Mucosa of gallbladder (tissue), 1 donor: ENCODE measurements around the gene GPR180. TPM values are rescaled to one million over a fixed set of nuclear protein-coding genes. Genes with fewer than 3 reads are reported as not detected.

Experiments
- DNase-seq: peaks from one replicate; pipeline ENCODE4 v3.0.0-alpha.2; 2020; ENCODE audit warnings: low spot score
- total RNA-seq: library from RNA; stranded (reverse); gene quantifications from one replicate; pipeline ENCODE4 v1.2.1, GENCODE V29; 2021
- donor health status: DM: no; HTN: no; CAD: no.

Gene GPR180
- total RNA-seq, result 4.9 TPM

DNA sequence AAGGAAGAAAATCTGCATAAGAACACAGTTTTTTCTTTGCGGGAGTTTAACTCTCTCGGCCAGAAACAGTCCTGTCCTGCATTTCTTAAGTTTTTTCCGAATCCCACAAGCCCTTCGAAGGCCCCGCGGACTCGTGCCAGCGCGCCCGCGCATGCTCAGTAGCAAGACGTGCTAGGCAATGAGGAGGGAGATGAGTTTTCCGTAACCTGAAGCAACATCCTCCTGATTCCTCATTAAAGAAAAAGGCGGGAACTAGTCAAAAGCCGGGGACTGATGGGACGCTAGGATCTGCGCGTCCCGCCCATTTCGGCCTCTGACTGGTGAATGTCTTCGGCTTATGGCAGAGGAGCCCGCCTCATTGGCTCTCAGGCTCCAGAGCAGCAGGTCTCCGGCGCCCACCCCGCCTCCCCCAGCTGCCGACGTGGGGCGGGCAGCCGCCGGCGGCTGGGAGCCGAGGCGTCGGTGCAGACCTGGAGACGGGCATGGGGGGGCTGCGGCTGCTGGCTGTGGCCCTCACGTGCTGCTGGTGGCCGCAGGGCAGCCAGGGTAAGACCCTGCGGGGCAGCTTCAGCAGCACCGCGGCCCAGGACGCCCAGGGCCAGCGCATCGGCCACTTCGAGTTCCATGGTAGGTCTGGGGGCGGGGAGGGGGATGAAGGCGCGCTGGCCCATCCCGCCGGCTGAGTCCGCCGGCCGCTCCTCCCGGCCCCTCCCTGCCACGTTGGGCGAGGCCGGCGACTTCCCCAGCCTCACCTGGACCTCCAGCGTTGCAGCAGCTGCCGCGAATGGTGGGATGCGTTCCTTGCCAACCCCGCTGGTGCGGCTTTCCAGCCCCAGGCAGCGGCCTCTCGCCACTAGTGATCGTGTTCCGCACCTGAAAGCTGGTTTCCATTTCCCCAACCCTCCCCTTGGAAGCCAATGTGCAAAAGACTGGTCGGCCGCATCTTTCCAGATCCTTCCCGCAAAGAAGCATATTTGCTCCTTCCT, at the start of gene GPR180:
GPR180 (plus strand) TSS at position 412 of the 986 bp plus-strand sequence; CDS start at position 483, 71 bp downstream.
- peak; percentile 98 for DNase-seq

DNA sequence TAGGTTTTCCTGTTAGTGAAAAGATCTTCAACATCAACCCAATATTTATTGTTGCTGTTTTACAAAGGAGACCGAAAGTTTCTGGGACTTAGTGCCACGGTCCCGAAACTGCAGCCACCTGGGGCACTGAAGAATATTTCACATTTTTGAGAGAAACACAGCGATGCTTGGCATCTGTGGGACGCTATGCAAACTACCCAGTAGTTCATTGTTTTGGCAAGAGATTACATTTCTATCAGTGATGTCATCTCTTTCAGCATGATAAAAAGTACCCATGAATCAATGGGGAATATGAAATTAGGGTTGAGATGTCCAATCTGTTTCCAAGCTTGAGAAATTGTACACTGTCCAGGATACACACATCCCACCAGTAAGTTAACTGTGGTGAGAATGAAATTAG, 49.6 kb upstream of the GPR180 start:
- no peak for DNase-seq

DNA sequence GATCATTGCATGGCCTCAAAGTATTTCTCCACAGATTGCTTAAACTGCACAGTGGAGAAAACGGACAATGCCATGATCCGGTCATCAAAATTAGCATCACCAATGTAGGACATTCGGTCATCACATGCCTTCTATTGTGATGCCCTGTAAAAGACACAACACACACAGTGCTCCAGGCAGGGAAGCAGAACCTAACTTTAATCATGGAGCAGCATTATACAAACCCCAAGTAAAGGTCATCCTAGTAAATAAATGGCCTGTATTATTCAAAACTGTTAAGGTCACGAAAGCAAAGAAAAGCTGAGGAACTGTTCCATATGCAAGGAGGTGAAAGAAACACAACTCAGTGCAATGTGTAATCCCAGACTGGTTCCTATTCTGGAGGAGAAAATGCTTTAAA, 47.9 kb upstream of the GPR180 start:
- no peak for DNase-seq

DNA sequence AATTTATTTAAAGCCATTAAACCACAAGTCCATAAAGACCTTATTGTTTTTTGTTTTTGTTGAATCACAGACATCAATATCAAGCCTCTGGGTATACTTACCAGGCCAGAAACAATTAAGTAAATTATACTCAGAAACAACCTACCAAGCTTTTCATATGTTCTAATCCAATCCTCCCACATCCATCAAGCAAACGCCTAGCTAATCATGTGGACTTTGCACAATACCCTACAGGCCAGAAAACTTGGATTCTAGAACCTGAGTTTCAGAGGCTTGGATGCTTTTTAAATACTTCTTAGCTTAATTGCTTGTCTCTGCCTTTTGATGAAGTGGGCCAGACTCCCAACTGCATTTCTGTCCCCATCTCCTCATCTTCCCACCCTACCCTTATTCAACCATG, 45.6 kb upstream of the GPR180 start:
- no peak for DNase-seq

DNA sequence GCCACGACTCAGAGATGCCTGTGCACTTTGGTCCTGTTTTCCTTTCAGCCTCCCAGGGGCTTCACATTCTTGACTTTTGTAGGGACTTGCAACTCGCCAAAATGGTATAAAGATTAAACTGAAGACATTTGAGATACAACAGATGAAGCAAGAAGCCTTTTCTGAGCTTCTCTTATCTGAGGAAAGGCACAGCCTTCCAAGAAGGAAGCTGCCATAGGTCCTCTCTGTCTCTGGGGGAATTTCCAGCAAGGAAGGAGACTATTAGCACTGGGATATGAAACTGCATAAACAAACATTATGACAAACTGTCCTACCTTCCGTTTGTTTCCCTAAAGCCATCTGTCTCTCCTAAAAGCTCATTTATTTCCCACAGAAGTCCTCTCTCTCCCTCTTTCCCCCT, 45.0 kb upstream of the GPR180 start:
- DNase-seq, result no peak

DNA sequence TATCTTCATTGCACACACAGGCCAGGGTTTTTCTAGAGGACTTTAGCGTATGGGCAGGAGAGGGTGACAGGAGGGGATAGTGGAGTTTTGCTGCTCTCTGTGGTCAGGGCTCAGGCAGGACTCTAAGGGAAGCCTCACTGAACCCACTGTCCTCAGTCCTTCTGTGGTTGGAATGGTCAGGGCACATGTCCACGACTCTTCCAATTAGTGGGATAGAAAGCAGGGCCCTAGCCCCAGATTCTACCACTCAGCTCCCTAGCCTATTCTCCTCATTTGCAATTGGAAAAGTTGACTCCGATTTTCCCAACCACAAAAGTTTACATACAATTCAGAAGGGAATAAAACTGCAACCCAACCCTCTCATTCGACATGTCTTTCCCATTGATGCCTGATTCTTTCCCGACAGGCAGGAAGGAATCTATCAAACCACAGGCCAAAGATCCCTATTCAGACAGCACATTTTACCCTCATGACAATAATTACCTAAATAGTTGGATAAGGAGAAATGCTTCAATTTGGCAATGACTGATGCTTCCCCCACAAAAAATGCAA, 43.9 kb upstream of the GPR180 start:
- no peak for DNase-seq

DNA sequence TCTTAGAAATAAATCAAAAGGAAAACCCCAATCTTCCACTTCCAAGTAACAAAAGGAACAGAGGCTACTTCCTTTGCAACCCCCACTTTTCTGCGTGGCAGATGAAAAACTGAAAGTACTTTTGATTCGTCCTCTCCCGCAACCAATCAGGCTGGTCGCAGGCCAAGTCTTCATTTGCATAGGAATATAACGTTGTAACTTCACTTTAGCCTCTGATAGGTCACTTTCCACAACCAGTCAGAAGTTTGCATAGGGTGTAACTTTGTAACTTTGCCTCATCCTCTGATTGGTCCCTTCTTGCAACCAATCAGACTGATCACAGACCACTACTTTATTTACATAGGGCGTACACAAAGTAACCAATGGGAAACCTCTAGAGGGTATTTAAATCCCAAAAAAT, 42.9 kb upstream of the GPR180 start:
- DNase-seq, result no peak

DNA sequence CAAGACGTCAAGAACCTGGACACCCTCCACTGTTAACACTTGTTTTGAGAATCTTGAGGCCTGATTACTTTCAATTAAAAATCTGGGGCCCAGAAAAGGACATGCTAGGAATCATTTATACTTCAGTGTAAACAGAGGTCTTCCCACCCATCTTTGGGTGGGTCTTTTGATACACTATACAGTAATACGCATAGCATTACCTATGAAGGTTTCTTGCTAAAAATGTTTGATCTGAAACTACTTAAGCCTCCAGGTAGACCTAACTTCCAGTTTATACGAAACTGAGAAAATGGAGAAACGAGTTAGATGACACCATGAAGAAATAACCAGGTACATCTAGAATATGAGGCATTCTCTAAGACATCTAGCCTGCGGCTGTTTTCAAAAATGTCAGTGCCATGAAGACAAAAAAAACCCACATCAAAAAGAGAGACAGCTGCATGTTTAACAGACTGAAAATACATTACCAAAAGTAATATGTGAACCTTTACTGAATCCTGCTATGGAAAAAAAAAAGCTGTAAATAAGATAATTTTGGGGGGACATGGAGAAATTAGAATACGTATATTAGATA, 42.3 kb upstream of the GPR180 start:
- DNase-seq, result no peak

DNA sequence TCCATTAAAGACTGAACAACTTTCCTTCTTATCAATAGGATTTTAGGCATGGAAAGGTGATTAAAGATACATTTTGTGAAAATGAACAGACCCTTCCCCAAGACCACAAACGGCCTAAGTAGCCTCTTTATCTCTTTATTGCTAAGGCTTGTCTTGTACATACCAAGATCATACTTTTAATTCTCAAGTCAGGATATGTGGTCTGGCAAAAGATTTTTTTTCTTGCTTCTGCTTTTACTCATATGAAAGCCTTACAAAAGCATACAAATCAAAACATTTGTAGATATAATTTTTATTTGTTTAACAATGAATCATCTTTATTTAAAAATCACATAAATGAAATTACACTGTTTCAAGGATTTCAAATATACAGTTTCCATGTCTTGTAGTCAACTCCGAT, 41.5 kb upstream of the GPR180 start:
- DNase-seq, result no peak

DNA sequence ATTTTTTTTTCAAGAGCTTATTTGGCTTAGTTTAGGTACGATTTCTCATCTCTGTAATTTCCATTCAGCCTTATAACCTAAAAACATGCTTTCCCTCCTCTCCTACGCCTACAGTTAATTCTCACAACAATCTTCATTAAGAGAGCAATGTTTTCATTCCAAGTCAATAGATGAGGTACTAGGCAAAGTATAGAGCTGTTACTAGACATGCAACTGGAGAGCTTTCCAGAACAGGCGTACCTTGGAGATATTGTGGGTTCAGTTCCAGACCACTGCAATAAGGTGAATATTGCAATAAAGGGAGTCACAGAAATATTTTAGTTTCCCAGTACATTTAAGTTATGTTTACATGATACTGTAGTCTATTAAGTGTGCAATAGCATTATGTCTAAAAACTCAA, 40.5 kb upstream of the GPR180 start:
- DNase-seq, result no peak

DNA sequence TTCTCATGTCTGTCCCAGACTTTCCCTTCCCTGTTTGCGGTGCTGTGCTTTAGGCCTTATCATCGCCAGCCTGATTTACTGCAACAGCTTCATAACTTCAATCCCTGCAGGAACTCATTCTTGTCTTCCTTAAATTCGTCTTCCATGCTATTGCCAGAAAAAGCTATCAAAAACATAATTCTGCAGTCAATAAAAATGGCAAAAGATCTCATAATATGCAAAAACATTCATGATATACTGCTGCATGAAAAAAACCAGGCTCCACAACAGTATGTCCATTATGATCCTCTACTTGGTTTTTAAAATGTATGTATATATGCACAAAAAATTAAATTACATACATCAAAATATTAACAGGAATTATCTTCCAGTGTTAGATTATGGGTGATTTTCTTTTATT, 34.1 kb upstream of the GPR180 start:
- no peak for DNase-seq

DNA sequence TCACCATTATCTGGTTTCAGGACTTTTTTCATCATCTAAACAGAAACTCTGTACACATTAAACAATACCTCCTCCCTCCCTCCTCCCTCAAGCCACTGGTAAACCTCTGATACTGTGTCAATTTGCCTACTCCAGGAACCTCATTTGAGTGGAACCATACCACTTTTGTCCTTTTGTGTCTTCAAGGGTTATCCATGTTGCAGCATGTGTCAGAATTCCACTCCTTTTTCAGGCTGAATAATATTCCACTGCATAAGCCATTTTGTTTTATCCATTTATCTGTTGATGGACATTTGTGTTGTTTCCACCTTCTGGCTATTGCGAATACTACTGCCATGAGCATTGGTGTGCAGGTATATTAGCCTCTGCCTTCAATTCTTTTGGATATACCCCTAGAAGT, 33.2 kb upstream of the GPR180 start:
- no peak for DNase-seq

DNA sequence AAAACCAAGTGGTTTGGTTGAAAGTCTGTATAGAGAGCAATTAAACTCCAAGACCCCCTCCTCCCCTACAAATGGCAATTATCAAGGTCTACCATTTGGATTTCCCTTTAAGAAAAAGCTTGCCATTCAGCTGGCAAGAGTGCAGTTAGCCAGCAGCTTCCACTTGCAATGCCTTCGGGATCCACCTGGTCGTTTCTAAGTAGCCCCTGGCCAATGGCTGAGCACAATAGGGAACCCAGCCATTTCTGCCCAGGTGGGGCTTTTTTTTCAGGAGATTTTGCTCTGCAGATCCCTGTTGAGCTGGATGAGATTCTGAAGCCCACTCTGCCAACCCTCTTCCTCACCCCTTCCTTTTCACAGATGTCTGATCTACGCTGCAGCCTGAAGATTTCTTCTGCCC, 32.0 kb upstream of the GPR180 start:
- DNase-seq, result no peak

DNA sequence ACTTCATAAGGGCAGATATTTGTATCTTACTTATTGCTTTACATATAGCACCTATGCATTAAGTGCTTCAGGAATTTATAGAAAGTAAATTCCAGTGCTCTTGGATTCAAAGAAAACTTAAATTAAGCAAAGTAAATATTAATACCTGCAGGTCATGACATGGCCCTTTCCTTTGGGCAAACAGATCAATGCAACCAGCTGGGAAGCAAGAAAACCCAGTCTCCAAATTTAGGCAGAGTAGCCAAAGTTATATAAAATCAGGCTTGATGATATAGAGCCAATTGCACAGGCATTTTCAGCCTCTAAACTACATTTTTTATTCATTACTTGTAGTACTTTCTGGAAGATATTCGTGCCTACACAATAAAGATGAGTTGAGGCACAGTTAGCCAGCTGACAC, 22.6 kb upstream of the GPR180 start:
- DNase-seq, result no peak

DNA sequence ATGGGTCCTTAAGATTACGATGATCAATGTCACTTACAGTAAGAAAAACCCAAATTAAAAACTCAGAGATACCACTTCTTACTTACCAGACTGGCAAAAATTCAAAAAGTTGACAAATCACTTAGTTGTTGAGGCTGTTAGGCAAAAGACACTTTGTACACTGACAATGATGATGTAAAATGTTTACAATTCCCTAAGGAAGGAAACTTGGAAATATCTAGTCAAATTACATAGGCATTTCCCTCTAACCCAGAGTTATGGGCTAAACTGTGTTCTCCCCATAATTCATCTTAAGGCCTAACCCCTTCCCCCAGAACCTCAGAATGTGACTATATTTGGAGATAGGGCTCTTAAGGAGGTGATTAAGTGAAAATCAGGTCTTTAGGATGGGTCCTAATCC, 17.7 kb upstream of the GPR180 start:
- no peak for DNase-seq

DNA sequence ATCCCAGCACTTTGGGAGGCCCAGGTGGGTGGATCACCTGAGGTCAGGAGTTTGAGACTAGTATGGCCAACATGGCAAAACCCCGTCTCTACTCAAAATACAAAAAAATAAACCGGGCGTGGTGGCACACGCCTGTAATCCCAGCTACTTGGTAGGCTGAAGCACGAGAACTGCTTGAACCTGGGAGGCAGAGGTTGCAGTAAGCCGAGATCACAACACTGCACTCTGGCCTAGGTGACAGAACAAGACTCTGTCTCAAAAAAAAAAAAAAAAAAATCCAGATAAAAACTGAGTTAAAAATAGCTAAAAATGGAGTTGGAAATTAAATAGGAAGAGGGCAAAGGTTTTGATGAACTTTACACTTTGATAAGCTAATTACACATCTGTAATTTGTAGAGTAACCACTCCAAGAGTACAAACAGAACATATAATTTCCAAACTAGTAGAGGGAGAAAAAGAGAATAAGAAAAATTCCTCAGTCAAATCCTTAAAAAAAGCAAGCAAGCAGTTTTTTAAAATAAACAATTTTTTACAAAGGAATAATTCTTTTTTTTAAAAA, 16.0 kb upstream of the GPR180 start:
- no peak for DNase-seq

DNA sequence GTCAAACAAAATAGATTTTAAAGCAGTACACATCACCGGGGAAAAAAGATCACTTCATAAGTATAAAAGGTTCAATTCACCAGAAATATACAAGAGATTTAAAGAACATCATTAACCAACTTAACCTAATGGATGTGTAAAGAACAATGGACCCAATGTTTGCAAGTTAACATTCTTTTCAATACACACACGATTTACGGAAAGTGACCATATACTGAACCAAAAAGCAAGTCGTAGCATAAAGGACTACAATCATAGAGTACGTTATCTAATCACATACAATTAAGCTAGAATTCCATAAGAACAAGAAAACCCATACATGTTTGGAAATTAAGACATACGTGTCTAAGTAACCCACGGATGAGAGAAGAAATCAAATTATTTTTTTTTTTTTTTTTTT, 15.3 kb upstream of the GPR180 start:
- DNase-seq, result no peak

DNA sequence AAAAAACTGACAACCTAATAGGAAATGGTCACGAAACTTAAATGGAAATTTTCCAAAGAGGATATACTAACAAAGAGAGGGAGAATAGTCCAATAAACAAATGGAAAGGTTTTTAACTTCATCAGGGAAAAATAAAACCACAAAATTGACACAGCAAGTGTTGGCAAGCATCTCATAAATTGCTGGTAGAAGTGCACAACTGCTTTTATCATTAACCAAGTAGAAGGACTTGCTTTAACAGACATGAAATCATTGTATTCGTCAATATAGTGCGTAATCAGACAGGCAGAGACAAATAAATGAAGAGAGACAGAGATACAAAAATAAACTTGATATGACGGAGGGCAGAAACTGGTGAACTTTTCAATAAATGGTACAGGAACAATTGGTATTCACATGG, 13.1 kb upstream of the GPR180 start:
- DNase-seq, result no peak

DNA sequence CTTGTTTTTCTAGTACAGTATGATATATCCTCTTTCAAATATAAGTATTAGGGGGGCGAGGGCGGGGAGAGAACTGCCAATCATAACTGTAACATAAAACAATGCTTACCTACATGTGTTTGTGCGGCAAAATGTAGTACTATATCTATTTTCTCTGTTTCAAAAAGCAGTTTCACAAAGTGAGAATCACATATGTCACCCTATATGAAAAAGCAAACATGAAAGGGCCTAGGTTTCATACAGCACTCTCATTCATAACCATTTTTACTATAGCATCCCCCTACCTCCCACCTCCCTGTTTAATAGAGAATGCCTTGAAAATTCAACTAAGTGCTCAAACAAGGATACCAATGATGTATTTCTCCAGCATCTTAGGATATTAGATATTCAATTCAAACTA, 10.9 kb upstream of the GPR180 start:
- no peak for DNase-seq

DNA sequence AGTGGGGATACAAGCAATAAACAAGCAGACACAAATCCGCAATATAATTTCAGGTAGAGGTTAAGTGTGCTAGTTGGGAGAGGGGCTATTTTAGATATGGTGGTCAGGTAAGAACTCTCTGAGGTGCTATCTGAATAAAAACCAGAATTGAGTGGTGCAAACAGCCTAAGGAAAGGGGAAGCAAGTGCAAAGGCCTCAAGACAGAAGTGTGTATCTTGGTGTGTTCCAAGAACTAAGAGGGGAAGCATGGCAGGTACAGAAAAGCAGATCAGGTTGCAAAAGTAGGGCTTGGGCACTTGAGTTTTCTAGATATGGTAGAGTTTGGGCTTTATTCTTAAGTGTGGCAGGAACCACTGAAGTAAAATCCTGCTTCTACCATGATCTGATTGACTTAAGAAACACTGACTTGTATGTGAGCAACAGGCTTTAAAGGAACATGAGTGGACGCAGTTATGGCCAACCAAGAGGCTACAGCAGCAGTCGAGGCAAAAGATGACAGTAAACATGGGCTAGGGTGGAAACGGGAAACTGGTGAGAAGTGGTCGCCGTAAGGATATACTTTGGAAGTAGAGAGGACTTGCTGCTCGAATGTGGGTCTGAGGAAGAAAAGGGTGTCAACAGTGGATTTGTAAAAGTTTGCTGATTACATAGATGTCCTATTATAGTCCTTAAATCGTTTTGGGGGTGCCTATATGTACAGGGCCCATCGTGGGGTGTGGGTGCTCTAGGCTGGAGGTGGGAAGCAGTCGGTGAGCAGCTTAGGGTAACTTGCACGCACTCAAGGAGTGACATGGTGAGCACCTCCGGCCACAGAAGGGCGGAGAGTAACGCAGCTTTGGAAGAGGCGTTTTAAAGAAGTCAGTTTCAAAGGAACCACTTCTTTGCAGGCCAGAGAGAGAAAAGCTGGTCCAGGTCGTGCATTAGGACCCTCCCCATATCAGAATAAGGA, 6.4 kb upstream of the GPR180 start:
- DNase-seq, result no peak

DNA sequence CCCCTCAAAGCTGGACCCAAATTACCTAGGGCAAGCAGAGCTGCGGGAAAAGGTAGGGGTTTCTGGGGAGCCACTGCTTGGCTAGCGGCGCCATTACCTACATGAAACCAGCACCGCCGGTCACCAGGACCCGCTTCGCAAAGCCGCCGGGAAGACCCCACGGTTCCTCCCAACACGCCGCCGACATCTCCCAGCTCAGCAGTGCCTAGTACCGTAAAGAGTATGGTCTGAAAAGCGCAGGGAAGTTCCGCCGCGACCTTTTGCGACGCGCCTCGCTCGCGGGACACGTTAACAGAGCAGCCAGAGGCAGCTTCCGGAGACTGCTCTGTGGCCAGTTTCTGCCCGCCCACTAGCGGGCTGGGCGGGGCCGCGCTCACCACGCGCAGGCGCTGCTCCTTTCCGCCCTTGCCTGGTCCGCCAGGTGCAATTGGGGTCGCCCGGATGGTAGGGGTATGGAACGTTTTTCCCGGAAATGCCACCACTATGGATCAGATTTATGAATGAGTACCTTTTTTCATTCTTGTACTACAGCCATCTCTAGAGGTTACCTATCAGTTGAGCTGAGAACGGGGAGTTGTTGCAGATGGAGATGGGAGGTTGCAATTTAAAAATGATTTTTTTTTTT, 5.6 kb upstream of the GPR180 start, which contains the start of gene TGDS:
TGDS (minus strand) TSS at position 203 of the 625 bp plus-strand sequence; CDS start at position 187, 16 bp downstream.
- peak; percentile 92 for DNase-seq
